CD4-positive, alpha-beta memory T cell (primary cell): Measurements from ENCODE around the gene SKAP1. TPM values are rescaled to one million over a fixed set of nuclear protein-coding genes. Genes with fewer than 3 reads are reported as not detected.
A peak's percentile ranks its signal among the peaks of the same experiment; 100 is the strongest.
"Not testable (repeated sequence)": the region's sequence is repeated elsewhere in the genome, so short reads cannot be mapped to it uniquely, and the experiment has no call there.

ENCODE experiments used
- CTCF ChIA-PET: fragments of 350-600 bp; sonication (Branson Sonifier 250); formaldehyde crosslinking; loops from one replicate; lab custom pipeline; 2021; ENCODE audit warnings: inconsistent platforms; ENCODE audit not compliant: partially characterized antibody; lab: Charles Lee
- POLR2A ChIA-PET: fragments of 350-600 bp; sonication (Branson Sonifier 250); formaldehyde crosslinking; loops from one replicate; lab custom pipeline; 2021; ENCODE audit not compliant: partially characterized antibody; lab: Charles Lee
- DNase-seq, 5 donors: peaks; one replicate each; pipeline versions ENCODE4 v3.0.0 to v3.0.0-alpha.2; 2020 to 2022; ENCODE audit warnings: mixed read lengths in 1 of 5
- H3K27ac ChIP-seq: one replicate; pipeline ENCODE4 v1.7.0; 2013; ENCODE audit warnings: low read depth, low read length
- H3K27me3 ChIP-seq: 2 replicates; pipeline ENCODE4 v1.7.0; 2013; ENCODE audit warnings: mild to moderate bottlenecking, low read length, moderate library complexity; ENCODE audit not compliant: insufficient read depth
- H3K36me3 ChIP-seq: 2 replicates; pipeline ENCODE4 v1.7.0; 2013; ENCODE audit warnings: mild to moderate bottlenecking, low read length, moderate library complexity; ENCODE audit not compliant: insufficient read depth
- H3K4me1 ChIP-seq: 2 replicates; pipeline ENCODE4 v1.7.0; 2013; ENCODE audit warnings: mild to moderate bottlenecking, low read length, moderate library complexity; ENCODE audit not compliant: insufficient read depth
- H3K4me3 ChIP-seq, 2 donors: one replicate each; pipeline ENCODE4 v1.7.0; 2013; ENCODE audit warnings: low read length in 2 of 2, mild to moderate bottlenecking in 1 of 2
- H3K9me3 ChIP-seq, 2 donors: one replicate each; pipeline ENCODE4 v1.7.0; 2013; ENCODE audit warnings: low read length in 2 of 2, control low read depth in 1 of 2; ENCODE audit not compliant: control insufficient read depth in 1 of 2
- H3K27ac Mint-ChIP-seq, 7 donors: one replicate each; pipeline ENCODE4 v1.8.0; 2020 to 2021; ENCODE audit warnings: mixed read lengths in 7 of 7, mild to moderate bottlenecking in 6 of 7, inconsistent platforms in 3 of 7, moderate library complexity in 3 of 7
- H3K27me3 Mint-ChIP-seq, 2 donors: one replicate each; pipeline ENCODE4 v1.8.0; 2020 to 2021; ENCODE audit warnings: mixed read lengths in 2 of 2
- H3K36me3 Mint-ChIP-seq, 2 donors: one replicate each; pipeline ENCODE4 v1.8.0; 2020 to 2021; ENCODE audit warnings: mixed read lengths in 2 of 2, inconsistent platforms in 1 of 2, mild to moderate bottlenecking in 1 of 2
- H3K4me1 Mint-ChIP-seq, 4 donors: one replicate each; pipeline ENCODE4 v1.8.0; 2020 to 2021; ENCODE audit warnings: mixed read lengths in 4 of 4, mild to moderate bottlenecking in 1 of 4
- H3K4me3 Mint-ChIP-seq, 8 donors: one replicate each; pipeline ENCODE4 v1.8.0; 2020 to 2021; ENCODE audit warnings: mixed read lengths in 8 of 8, mild to moderate bottlenecking in 7 of 8, moderate library complexity in 6 of 8, inconsistent platforms in 3 of 8
- H3K9me3 Mint-ChIP-seq, 8 donors: one replicate each; pipeline ENCODE4 v1.8.0; 2020 to 2021; ENCODE audit warnings: mixed read lengths in 8 of 8, mild to moderate bottlenecking in 5 of 8, inconsistent platforms in 3 of 8, moderate library complexity in 1 of 8
- intact Hi-C: fragments of 100-400 bp; cut with micrococcal nuclease; formaldehyde crosslinking; loops from one replicate; pipeline ENCODE4 v1.15.1; 2023
- polyA plus RNA-seq, 2 donors: library from polyadenylated mRNA; unstranded; fragments of 300-500 nt; fragmentation: Illumina TruSeq; gene quantifications; one replicate each; pipeline ENCODE4 v1.2.3, GENCODE V29; 2021
- total RNA-seq, 2 experiments: library from RNA; stranded (reverse); gene quantifications; one replicate each; pipeline ENCODE4 v1.2.3, GENCODE V29; 2021

The SKAP1 gene
- total and polyA plus RNA-seq, 4 experiments from 2014 or later = 83.4 to 336 (median 165) TPM

DNA sequence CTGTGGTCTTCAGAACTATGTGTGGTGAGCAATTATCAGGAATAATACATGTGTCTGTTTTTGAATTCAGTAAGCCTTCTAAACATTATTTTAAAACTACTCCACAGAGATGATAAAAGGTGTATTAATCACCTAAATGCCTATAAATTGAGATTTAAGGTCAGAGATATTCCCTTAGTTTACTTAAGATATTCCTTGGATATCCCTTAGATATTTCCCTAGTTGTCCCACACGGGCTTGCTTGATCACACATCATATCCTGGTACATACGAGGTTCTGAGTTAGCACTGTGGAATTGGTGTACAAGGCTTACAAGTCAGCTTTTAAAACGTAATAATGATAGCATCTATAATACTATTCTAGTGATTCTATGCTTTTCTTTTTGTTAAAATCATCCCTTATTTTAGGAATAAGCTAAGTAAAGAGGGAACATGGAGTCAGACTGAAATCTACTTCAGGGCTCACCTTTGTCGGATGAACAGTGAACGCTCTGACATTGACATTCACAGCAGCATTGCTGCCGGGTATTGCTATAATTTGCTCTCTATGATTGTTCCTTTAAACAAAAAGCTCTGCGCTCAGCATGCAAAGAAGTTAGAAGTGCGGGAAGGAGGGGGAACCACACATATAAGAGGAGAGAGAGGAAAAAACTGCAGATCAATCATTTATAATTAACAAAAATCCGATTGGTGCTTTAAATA lies 136.5 kb downstream of the SKAP1 start:
- Histone ChIP-seq H3K4me1 (peaks cover 52% of the 10 kb centered on the region), H3K27ac (peak overlapping the region; percentile 55), H3K27me3 (no peaks in the 10 kb centered on the region), H3K9me3 (no peaks in the 10 kb centered on the region), H3K4me3 (no peak overlapping the region), H3K36me3 (peaks cover 7% of the 10 kb centered on the region)
- peak overlapping the region; percentile 22 to 95 (median 86) for H3K27ac Mint-ChIP-seq
- intact Hi-C loops = loop anchor here (2.0 kb wide), 1 partner anchor 15 kb away; no protein-coding TSS in a partner anchor
- H3K36me3 Mint-ChIP-seq = peaks cover 2 to 8% of the 10 kb centered on the region in 2 donors
- POLR2A ChIA-PET = interaction anchor here (1.1 to 2.3 kb wide), 4 partner anchors 11 to 299 kb away, joined by 3 to 10 read pairs (median 4); no protein-coding TSS in a partner anchor
- H3K27me3 Mint-ChIP-seq = no peaks in the 10 kb centered on the region
- peak overlapping the region in 4 of 8 donors; percentile 2 to 81 (median 60) for H3K4me3 Mint-ChIP-seq
- H3K9me3 Mint-ChIP-seq = no peaks in the 10 kb centered on the region
- CTCF ChIA-PET = interaction anchor here (0.7 to 3.7 kb wide), 7 partner anchors 11 to 300 kb away, joined by 3 to 21 read pairs (median 5); partner anchors contain the start of gene HOXB5
- DNase-seq = peak in 1 of 5 donors; percentile 19
- peaks cover 32 to 59% (median 41%) of the 10 kb centered on the region in 4 donors for H3K4me1 Mint-ChIP-seq

- H3K36me3 Mint-ChIP-seq = peaks cover 11 to 15% of the 10 kb centered on the region in 2 donors
Observed at GRCh38 chr17:48290378-48290777, 139.6 kb downstream of the SKAP1 start.

GRCh38 chr17:48286917-48287316 lies 143.1 kb downstream of the SKAP1 start:
- CTCF ChIA-PET = interaction anchor here (1.3 kb wide), 1 partner anchor 21 kb away, joined by 5 read pairs; no protein-coding TSS in a partner anchor
- H3K9me3 ChIP-seq, H3K27me3 Mint-ChIP-seq, H3K27ac ChIP-seq, POLR2A ChIA-PET, DNase-seq, intact Hi-C loops, H3K27me3 ChIP-seq, H3K27ac Mint-ChIP-seq, H3K4me1 ChIP-seq, H3K4me3 Mint-ChIP-seq, H3K9me3 Mint-ChIP-seq, H3K36me3 ChIP-seq, H3K4me3 ChIP-seq: not testable (repeated sequence)
- peaks cover 11 to 18% of the 10 kb centered on the region in 2 donors for H3K36me3 Mint-ChIP-seq
- peaks cover 10 to 14% (median 13%) of the 10 kb centered on the region in 4 donors for H3K4me1 Mint-ChIP-seq

More at GRCh38 chr17:48290378-48290777, 139.6 kb downstream of the SKAP1 start:
- no peaks in the 10 kb centered on the region for H3K27me3 ChIP-seq
- Mint-ChIP-seq H3K27me3 (no peaks in the 10 kb centered on the region), H3K9me3 (no peaks in the 10 kb centered on the region), H3K4me3 (no peak overlapping the region), H3K4me1 (peaks cover 20 to 36% (median 26%) of the 10 kb centered on the region in 4 donors), H3K27ac (no peak overlapping the region)
- POLR2A ChIA-PET = no interaction called here
- no peaks in the 10 kb centered on the region for H3K9me3 ChIP-seq
- H3K27ac ChIP-seq = no peak overlapping the region
- no peak overlapping the region for H3K4me3 ChIP-seq
- CTCF ChIA-PET = no interaction called here
- H3K36me3 ChIP-seq = peaks cover 7% of the 10 kb centered on the region
- H3K4me1 ChIP-seq = peaks cover 22% of the 10 kb centered on the region
- intact Hi-C loops = no loop called here
- no peak for DNase-seq

GRCh38 chr17:48285614-48286013 lies 144.4 kb downstream of the SKAP1 start:
- POLR2A ChIA-PET = no interaction called here
- no peak overlapping the region for H3K27ac Mint-ChIP-seq
- no peak overlapping the region for H3K27ac ChIP-seq
- no peaks in the 10 kb centered on the region for H3K9me3 Mint-ChIP-seq
- no peaks in the 10 kb centered on the region for H3K4me1 ChIP-seq
- CTCF ChIA-PET = no interaction called here
- H3K4me3 Mint-ChIP-seq = no peak overlapping the region
- H3K36me3 Mint-ChIP-seq = peaks cover 7 to 18% of the 10 kb centered on the region in 2 donors
- no peaks in the 10 kb centered on the region for H3K27me3 ChIP-seq
- H3K9me3 ChIP-seq = no peaks in the 10 kb centered on the region
- DNase-seq = no peak
- no peaks in the 10 kb centered on the region for H3K36me3 ChIP-seq
- H3K4me3 ChIP-seq = no peak overlapping the region
- intact Hi-C loops = no loop called here
- H3K4me1 Mint-ChIP-seq = peaks cover 5 to 14% (median 10%) of the 10 kb centered on the region in 4 donors
- H3K27me3 Mint-ChIP-seq = no peaks in the 10 kb centered on the region

DNA sequence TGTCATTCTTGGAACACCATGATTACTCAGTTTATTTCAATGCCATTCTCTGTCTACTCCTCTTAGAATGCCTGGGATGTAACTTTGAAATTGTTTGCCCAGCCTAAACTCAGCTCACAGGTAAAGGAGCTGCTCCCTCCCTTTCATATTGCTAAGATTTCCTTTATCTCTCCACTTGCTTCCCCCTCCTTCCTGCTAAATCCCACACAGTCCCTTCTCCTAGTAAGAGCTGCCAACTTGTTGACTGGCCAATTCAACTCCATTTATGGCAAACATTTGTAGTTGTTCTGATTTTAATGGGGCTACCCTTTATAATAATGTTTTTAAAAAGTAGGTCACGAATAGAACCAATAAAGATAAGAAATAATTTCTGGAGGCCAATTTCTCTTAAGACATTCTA lies 146.1 kb downstream of the SKAP1 start:
- peaks cover 14 to 28% of the 10 kb centered on the region in 2 donors for H3K36me3 Mint-ChIP-seq
- no peaks in the 10 kb centered on the region for H3K27me3 Mint-ChIP-seq
- no peak for DNase-seq
- H3K4me1 Mint-ChIP-seq = peaks cover 10 to 17% (median 11%) of the 10 kb centered on the region in 4 donors
- H3K9me3 ChIP-seq = no peaks in the 10 kb centered on the region
- no peak overlapping the region for H3K4me3 Mint-ChIP-seq
- ChIA-PET CTCF (no interaction called here), POLR2A (no interaction called here)
- no peak overlapping the region for H3K27ac ChIP-seq
- peak overlapping the region in 1 of 7 donors; percentile 7 for H3K27ac Mint-ChIP-seq
- no peaks in the 10 kb centered on the region for H3K36me3 ChIP-seq
- H3K27me3 ChIP-seq = no peaks in the 10 kb centered on the region
- intact Hi-C loops = no loop called here
- H3K4me1 ChIP-seq = no peaks in the 10 kb centered on the region
- no peak overlapping the region for H3K4me3 ChIP-seq
- H3K9me3 Mint-ChIP-seq = no peaks in the 10 kb centered on the region

- intact Hi-C loops = no loop called here
- POLR2A ChIA-PET = no interaction called here
Observed at GRCh38 chr17:48283411-48283810, 146.6 kb downstream of the SKAP1 start.

GRCh38 chr17:48282303-48282702 lies 147.7 kb downstream of the SKAP1 start:
- ChIA-PET POLR2A (interaction anchor here (0.8 kb wide), 1 partner anchor 11 kb away, joined by 3 read pairs; no protein-coding TSS in a partner anchor), CTCF (interaction anchor here (1.2 kb wide), 1 partner anchor 11 kb away, joined by 3 read pairs; no protein-coding TSS in a partner anchor)

More at GRCh38 chr17:48283411-48283810, 146.6 kb downstream of the SKAP1 start:
- H3K36me3 Mint-ChIP-seq = peaks cover 19 to 33% of the 10 kb centered on the region in 2 donors
- no peak for DNase-seq
- no peaks in the 10 kb centered on the region for H3K9me3 Mint-ChIP-seq
- Histone ChIP-seq H3K27ac (no peak overlapping the region), H3K9me3 (no peaks in the 10 kb centered on the region), H3K4me1 (no peaks in the 10 kb centered on the region), H3K4me3 (no peak overlapping the region), H3K36me3 (peaks cover 2% of the 10 kb centered on the region), H3K27me3 (no peaks in the 10 kb centered on the region)
- no peak overlapping the region for H3K27ac Mint-ChIP-seq
- CTCF ChIA-PET = no interaction called here
- peaks cover 10 to 19% (median 13%) of the 10 kb centered on the region in 4 donors for H3K4me1 Mint-ChIP-seq
- no peak overlapping the region for H3K4me3 Mint-ChIP-seq
- H3K27me3 Mint-ChIP-seq = no peaks in the 10 kb centered on the region

More at GRCh38 chr17:48282303-48282702, 147.7 kb downstream of the SKAP1 start:
- H3K4me3 Mint-ChIP-seq = no peak overlapping the region
- no peaks in the 10 kb centered on the region for H3K9me3 Mint-ChIP-seq
- Histone ChIP-seq H3K27ac (no peak overlapping the region), H3K4me3 (no peak overlapping the region), H3K36me3 (peaks cover 3% of the 10 kb centered on the region), H3K9me3 (no peaks in the 10 kb centered on the region), H3K27me3 (no peaks in the 10 kb centered on the region), H3K4me1 (no peaks in the 10 kb centered on the region)
- intact Hi-C loops = no loop called here
- H3K27ac Mint-ChIP-seq = no peak overlapping the region
- peaks cover 10 to 19% (median 16%) of the 10 kb centered on the region in 4 donors for H3K4me1 Mint-ChIP-seq
- no peaks in the 10 kb centered on the region for H3K27me3 Mint-ChIP-seq
- DNase-seq = no peak
- H3K36me3 Mint-ChIP-seq = peaks cover 25 to 34% of the 10 kb centered on the region in 2 donors
